ENCODE data around the gene ZBED2.

The ZBED2 gene

GRCh38 chr3:111616417-111617105 lies 21.4 kb upstream of the ZBED2 start:
- DNase-seq = no peak
- no peak for TF ChIP-seq CTCF (IDR thresholded peaks at IDR 0.05)
- Mint-ChIP-seq H3K27me3 (ENCODE audit: low read depth, poor library complexity) (no peaks in the 10 kb centered on the region), H3K4me3 (no peak overlapping the region), H3K27ac (no peak overlapping the region), H3K36me3 (ENCODE audit: low read depth) (no peaks in the 10 kb centered on the region), H3K4me1 (peaks cover 6% of the 10 kb centered on the region), H3K9me3 (peaks cover 20% of the 10 kb centered on the region)

DNA sequence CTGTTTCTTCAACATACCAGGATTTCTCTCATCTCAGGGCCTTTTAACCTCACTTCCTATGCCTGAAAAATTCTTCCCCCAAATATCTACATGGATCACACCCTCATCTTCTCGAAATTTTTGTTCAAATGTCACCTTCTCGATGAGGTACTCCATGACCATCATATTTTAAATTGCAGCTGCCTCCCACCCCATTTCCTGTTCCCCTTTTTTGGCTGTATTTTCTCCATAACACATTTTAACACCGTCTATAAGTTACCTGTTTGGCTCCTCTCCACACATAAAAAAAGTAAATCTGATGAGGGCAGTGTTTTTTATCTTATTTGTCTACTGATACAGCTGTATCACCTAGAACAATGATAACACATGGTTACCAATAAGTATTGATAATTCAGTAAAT lies 20.7 kb upstream of the ZBED2 start:
- H3K27me3 Mint-ChIP-seq (ENCODE audit: low read depth, poor library complexity) = no peaks in the 10 kb centered on the region
- no peak overlapping the region for H3K27ac Mint-ChIP-seq
- DNase-seq = no peak
- TF ChIP-seq CTCF (IDR thresholded peaks at IDR 0.05) = no peak
- no peak overlapping the region for H3K4me3 Mint-ChIP-seq
- no peaks in the 10 kb centered on the region for H3K36me3 Mint-ChIP-seq (ENCODE audit: low read depth)
- H3K4me1 Mint-ChIP-seq = peaks cover 13% of the 10 kb centered on the region
- H3K9me3 Mint-ChIP-seq = peaks cover 20% of the 10 kb centered on the region

DNA sequence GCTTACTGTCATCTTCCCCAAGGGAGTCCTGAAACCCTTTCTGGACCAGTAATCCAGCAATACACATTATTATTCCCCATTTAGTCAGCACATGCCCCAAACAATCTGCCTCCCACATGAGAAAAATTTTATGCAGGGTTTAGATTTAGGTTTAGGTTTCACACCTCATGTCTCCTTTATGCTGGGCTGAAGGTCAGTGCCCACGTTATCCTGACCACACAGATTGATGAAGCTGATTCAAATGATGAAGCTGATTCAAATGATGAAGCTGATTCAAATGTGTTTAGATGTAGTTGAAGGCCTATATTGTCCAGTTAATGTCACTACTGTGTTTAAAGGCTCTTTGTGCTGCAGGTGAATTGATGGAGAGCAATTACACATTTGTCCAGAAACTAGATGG lies 18.1 kb upstream of the ZBED2 start:
- H3K4me3 Mint-ChIP-seq = no peak overlapping the region
- no peak overlapping the region for H3K27ac Mint-ChIP-seq
- no peaks in the 10 kb centered on the region for H3K36me3 Mint-ChIP-seq (ENCODE audit: low read depth)
- no peak for TF ChIP-seq CTCF (IDR thresholded peaks at IDR 0.05)
- H3K4me1 Mint-ChIP-seq = peaks cover 18% of the 10 kb centered on the region
- no peak for DNase-seq
- peaks cover 19% of the 10 kb centered on the region for H3K9me3 Mint-ChIP-seq
- H3K27me3 Mint-ChIP-seq (ENCODE audit: low read depth, poor library complexity) = no peaks in the 10 kb centered on the region

GRCh38 chr3:111610612-111611054 lies 15.5 kb upstream of the ZBED2 start:
- peaks cover 18% of the 10 kb centered on the region for H3K4me1 Mint-ChIP-seq
- no peak for TF ChIP-seq CTCF (IDR thresholded peaks at IDR 0.05)
- no peak overlapping the region for H3K27ac Mint-ChIP-seq
- no peak for DNase-seq
- H3K9me3 Mint-ChIP-seq = peaks cover 3% of the 10 kb centered on the region
- H3K4me3 Mint-ChIP-seq = no peak overlapping the region
- H3K27me3 Mint-ChIP-seq (ENCODE audit: low read depth, poor library complexity) = no peaks in the 10 kb centered on the region
- H3K36me3 Mint-ChIP-seq (ENCODE audit: low read depth) = no peaks in the 10 kb centered on the region

DNA sequence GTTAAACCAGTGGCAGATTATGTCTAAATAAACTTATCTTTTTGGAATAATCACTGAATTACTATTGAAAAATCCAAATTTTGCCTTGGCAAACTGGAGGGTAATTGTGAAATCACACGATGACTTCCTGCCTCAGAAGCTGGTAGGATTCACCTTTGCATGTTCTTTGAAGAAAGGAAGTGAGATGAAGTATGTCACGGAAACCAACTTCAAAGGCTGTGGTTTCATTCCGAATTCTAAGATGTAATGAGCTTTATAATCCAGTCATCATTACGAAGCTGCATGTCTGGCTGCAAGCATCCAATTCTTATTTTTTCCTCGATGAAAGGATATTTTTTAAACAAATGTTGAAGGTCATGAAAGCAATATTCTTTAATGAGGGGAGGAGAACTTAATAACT lies 15.0 kb upstream of the ZBED2 start:
- DNase-seq = no peak

More for the DNA sequence above, 15.0 kb upstream of the ZBED2 start:
- no peaks in the 10 kb centered on the region for H3K36me3 Mint-ChIP-seq (ENCODE audit: low read depth)
- H3K27ac Mint-ChIP-seq = no peak overlapping the region
- H3K4me1 Mint-ChIP-seq = peaks cover 18% of the 10 kb centered on the region
- no peak overlapping the region for H3K4me3 Mint-ChIP-seq
- peaks cover 2% of the 10 kb centered on the region for H3K9me3 Mint-ChIP-seq
- TF ChIP-seq CTCF (IDR thresholded peaks at IDR 0.05) = no peak
- H3K27me3 Mint-ChIP-seq (ENCODE audit: low read depth, poor library complexity) = no peaks in the 10 kb centered on the region
